HCT116 (cell line): ENCODE measurements around the gene GPAT2.
"Not testable (repeated sequence)": the region's sequence is repeated elsewhere in the genome, so short reads cannot be mapped to it uniquely, and the experiment has no call there.

Source experiments
- EZH2 ChIP-seq: fragments of 200-600 bp; sonication (generic); IDR thresholded peaks from 2 replicates; pipeline ENCODE4 v1.6.1; 2017; ENCODE audit warnings: antibody characterized with exemption, mixed run types
- EZH2phosphoT487 ChIP-seq: fragments of 200-600 bp; IDR thresholded peaks from 2 replicates; pipeline ENCODE4 v1.6.1; 2018; ENCODE audit warnings: antibody characterized with exemption, borderline replicate concordance
- FOSL1 ChIP-seq: IDR thresholded peaks from 2 replicates; pipeline ENCODE4 v1.6.1; 2012; ENCODE audit warnings: low read depth
- POLR2AphosphoS5 ChIP-seq: IDR thresholded peaks from 2 replicates; pipeline ENCODE4 v1.6.1; 2011; ENCODE audit warnings: mild to moderate bottlenecking, low read depth, low read length, moderate library complexity
- RAD21 ChIP-seq: IDR thresholded peaks from 2 replicates; pipeline ENCODE4 v1.6.1; 2012; ENCODE audit warnings: low read depth, mild to moderate bottlenecking
- REST ChIP-seq: IDR thresholded peaks from 2 replicates; pipeline ENCODE4 v1.6.1; 2012; ENCODE audit warnings: low read depth
- YY1 ChIP-seq: IDR thresholded peaks from 2 replicates; pipeline ENCODE4 v1.6.1; 2011; ENCODE audit warnings: low read length, low read depth, moderate library complexity, mild to moderate bottlenecking; ENCODE audit not compliant: insufficient replicate concordance; ENCODE audit errors: extremely low read depth
- ZNF274 ChIP-seq: fragments of 200-500 bp; sonication (Bioruptor generic); IDR thresholded peaks from 2 replicates; pipeline ENCODE4 v1.6.1; 2014; ENCODE audit warnings: mild to moderate bottlenecking, low read depth, low read length, inconsistent platforms
- TF ChIP-seq, protein P1 (sequence below), 3 experiments: fragments of 200-600 bp in 1 of 3; sonication (generic) in 1 of 3; IDR thresholded peaks in 2 of 3; conservative IDR thresholded peaks in 1 of 3; 2 replicates each; pipeline ENCODE4 v1.5.1; 2012 to 2017; ENCODE audit warnings: low read depth in 2 of 3, low read length in 2 of 3, antibody characterized with exemption in 1 of 3, borderline replicate concordance in 1 of 3, control low read depth in 1 of 3, mild to moderate bottlenecking in 1 of 3, mixed read lengths in 1 of 3, mixed run types in 1 of 3, moderate library complexity in 1 of 3; ENCODE audit not compliant: insufficient read depth in 1 of 3

- not testable (repeated sequence) for TF ChIP-seq POLR2AphosphoS5, REST, FOSL1, RAD21, EZH2phosphoT487, EZH2, YY1, ZNF274
- TF ChIP-seq, protein P1, sequence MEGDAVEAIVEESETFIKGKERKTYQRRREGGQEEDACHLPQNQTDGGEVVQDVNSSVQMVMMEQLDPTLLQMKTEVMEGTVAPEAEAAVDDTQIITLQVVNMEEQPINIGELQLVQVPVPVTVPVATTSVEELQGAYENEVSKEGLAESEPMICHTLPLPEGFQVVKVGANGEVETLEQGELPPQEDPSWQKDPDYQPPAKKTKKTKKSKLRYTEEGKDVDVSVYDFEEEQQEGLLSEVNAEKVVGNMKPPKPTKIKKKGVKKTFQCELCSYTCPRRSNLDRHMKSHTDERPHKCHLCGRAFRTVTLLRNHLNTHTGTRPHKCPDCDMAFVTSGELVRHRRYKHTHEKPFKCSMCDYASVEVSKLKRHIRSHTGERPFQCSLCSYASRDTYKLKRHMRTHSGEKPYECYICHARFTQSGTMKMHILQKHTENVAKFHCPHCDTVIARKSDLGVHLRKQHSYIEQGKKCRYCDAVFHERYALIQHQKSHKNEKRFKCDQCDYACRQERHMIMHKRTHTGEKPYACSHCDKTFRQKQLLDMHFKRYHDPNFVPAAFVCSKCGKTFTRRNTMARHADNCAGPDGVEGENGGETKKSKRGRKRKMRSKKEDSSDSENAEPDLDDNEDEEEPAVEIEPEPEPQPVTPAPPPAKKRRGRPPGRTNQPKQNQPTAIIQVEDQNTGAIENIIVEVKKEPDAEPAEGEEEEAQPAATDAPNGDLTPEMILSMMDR (IDR thresholded peaks at IDR 0.05 in 2 of 3, conservative IDR thresholded peaks at IDR 0.05 in 1 of 3; ENCODE audit: borderline replicate concordance in 1 of 3, insufficient read depth in 1 of 3, low read depth in 2 of 3, low read length in 2 of 3), result not testable (repeated sequence)
These were observed 28.5 kb downstream of the GPAT2 start for GRCh38 chr2:96006248-96006647.
